ENCODE data around the gene SLC30A4.

GRCh38 chr15:45468294-45468693 is 54.3 kb downstream of the SLC30A4 start:
- TF ChIP-seq POLR2A (IDR thresholded peaks at IDR 0.05) (no peak), CTCF (IDR thresholded peaks at IDR 0.05) (no peak)
